Left kidney (tissue), 2 donors: ENCODE data around the gene SMCO3. TPM values are rescaled to one million over a fixed set of nuclear protein-coding genes. Genes with fewer than 3 reads are reported as not detected.
A peak's percentile ranks its signal among the peaks of the same experiment; 100 is the strongest.
"Not testable (repeated sequence)": the region's sequence is repeated elsewhere in the genome, so short reads cannot be mapped to it uniquely, and the experiment has no call there.

ENCODE experiments used
- DNase-seq: peaks from one replicate; pipeline ENCODE4 v3.0.0-alpha.2; 2013
- polyA plus RNA-seq: library from polyadenylated mRNA; unstranded; fragments of 120-200 nt; gene quantifications from one replicate; pipeline ENCODE4 v1.2.1, GENCODE V29; 2013; ENCODE audit not compliant: insufficient read length

SMCO3 gene
- polyA plus RNA-seq, 1 donor = 2.1 TPM

GRCh38 chr12:14774906-14775635 lies 38.9 kb downstream of the SMCO3 start:
- peak; percentile 36 for DNase-seq

- peak; percentile 97 for DNase-seq
Measured at GRCh38 chr12:14774074-14774905, 39.7 kb downstream of the SMCO3 start.

DNA sequence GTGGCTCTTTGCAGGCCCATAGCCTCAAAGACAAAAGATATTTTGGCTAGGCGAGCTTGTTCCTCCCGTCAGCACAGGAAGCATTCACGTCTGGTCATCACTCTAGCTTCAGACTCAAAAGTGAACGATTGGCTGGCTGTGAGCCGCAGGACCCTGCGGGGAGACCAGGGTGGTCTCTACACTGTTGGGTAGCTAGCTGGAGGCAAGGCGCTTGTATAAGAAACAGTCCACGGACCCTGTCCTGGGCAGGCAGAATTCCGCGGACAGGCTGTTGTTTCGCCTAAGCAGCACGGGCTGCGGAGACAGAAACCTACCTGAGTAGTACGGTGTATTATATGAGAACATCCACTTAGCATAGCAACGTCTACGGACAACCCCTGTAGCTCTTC lies 40.3 kb downstream of the SMCO3 start:
- DNase-seq = no peak

DNA sequence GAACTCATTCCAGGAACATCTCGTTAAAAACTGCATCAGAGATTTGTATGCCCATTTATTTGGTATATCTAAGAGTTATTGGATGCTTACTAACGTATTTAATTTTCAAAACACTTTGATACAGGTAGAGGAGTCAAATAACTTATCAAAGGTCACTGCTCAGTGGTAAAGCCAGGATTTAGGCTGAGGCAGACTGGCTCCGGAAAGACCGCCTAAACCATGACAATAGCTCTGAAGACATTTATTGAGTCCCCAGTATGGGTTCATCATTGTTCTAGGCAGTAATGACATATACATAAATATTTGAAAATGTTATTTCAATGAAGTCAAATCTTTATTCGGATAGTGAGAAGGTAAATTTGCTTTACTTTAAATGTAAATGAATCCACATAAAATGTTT lies 41.0 kb downstream of the SMCO3 start:
- no peak for DNase-seq

DNA sequence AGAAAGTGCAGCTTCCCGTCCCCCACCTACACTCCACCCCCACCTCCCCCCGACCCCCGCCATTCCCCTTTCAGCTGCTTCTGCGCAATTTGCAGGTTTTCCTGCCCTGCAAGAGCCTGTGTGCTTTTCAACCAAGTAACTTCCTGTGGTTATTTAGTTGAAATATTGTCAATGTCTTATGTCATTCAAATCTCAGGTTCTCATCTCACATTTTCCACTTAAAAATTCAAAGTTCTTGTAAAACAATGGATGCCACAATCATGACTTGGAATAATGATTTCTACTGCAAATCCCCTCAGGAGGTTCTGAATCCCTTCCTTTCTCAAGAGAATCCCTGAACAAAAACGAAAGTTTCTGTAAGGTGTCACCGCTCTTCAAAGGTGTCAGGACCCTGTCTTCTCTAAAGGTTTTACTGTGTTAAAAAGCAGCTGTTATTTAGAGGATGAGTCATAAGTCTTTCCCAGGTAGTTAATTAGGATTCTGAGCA lies 42.3 kb downstream of the SMCO3 start:
- no peak for DNase-seq

DNA sequence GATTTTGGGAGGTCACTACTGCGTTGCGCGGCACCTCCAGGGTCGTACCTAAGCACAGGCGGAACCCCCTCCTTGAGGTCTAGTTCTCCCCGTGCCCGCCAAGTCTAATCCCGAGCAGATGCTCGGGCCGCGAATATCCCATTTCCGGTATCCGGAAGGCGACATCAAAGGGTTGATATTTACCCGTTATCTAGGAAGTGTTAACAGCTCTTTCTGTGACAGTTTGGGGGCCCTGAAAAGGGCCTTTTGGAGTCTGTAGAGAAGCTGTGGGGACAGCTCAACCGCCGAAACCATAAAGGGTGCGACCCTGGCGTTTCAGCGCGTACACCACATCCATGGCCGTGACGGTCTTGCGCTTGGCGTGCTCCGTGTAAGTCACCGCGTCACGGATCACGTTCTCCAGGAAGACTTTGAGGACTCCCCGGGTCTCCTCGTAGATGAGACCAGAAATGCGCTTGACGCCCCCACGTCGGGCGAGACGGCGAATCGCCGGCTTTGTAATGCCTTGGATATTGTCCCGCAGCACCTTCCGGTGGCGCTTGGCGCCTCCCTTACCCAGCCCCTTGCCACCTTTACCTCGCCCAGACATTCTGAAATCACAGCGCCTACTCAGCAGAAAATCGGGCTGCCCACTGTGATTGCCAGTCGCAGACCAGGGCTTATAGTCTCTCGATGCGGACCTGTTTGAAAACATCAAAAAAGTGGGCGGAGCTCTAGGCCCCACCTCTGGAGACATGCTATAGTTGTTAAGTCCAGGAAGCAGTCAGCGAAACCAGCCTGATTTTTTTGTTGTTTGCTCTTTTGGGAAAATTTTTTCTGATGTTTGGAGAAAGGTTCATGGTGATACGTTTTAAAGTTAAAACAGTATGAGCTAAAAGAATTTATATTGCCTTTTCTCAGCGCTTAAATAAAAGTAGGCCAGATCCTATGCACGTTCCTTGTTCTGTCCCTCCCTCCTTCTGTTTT lies 43.2 kb downstream of the SMCO3 start:
- peak; percentile 98 for DNase-seq

GRCh38 chr12:14769969-14770495 lies 44.0 kb downstream of the SMCO3 start:
- peak; percentile 79 for DNase-seq

DNA sequence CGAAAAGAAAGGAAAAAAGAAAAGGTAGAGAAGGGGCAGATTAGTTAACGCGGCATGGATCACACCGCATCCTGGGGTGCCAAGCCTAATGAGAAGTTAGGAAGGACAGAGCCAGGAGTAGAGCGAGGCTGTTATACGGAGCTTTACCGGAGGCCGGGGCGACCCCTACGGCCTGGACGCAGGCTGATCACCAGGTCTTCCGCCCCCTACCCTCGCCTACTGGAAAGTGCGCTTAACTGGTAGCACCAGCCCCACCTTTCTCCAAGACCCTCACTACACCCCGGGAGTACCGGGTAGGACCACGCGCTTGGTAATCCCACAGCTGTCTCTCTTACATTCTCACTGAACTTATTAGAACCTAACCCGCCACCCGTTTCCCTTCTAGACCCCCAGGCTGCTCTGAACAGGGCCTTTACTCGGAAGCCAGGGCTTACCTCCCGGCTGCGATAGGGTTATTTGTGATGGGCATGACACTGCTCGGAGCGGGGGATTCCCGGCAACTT lies 44.5 kb downstream of the SMCO3 start:
- DNase-seq = peak; percentile 57

DNA sequence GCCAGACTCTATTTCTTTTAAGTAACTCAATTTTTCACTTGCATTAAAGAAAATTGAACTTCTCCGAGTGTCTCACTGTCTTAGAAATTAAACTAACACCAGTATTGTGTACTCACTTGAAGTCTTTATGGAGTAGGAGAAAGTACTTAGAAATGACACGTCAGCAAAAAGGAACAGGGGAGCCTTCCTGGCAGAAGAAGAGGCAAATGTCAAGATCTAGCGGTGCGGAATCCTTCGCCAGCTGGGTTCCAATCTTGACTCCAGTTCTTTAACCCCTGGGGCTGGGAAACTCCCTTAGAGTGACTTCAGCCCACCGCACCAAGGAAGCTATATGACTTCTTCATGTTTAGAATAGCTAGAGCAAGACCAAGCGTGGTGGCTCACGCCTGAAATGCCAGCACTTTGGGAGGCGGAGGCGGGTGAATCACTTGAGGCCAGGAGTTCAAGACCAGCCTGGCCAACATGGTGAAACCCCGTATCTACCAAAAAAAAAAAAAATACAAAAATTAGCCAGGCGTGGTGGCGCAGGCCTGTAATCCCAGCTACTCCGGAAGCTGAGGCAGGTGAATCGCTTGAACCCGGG lies 45.1 kb downstream of the SMCO3 start:
- DNase-seq = no peak

DNA sequence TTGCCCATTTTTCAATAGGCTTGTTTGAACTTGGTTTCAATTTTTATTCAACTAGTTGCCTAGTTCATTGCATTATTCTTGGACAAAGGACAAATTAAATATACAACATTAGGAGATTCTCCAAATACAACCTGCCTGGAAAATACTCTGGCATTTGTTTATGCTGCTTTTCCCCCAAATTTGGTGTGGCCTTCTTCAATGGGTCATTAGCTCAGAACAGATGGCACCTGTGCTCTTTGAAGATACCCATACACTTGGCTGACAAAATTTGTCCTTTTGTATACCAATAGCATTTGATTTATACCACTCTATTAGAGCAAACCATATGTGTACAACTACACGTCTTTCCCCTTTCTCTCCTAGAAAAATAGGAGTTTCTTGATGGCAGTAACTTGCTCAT lies 46.4 kb downstream of the SMCO3 start:
- DNase-seq = no peak

DNA sequence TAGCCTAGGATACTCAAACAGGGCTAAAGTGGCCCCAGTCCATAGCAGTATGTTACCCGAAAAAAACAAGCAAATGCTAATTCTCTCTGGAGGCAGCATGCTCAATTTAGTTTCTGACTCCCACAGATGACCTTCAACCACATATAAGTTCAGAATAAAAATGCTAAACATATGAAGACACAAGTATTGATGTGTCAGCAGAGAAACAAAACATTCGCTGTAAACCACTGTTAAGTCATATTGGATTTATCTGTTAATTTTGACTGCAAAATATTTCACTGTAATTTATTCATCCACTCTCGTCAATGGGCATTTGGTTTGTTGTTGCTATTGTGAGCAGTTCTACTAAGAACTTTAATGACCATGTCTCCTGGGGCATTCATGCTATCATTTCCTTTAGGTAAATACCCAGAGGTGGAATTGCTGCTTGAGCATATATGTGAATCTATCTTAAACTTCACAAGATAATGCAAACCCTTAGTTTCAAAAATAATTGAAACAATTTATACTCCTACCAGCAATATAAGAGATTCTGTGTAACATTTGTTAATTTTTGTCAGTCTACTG lies 47.2 kb downstream of the SMCO3 start:
- DNase-seq = no peak

- not testable (repeated sequence) for DNase-seq
Measured at GRCh38 chr12:14766020-14766419, 48.0 kb downstream of the SMCO3 start.

GRCh38 chr12:14765398-14765797 lies 48.6 kb downstream of the SMCO3 start:
- DNase-seq = no peak

DNA sequence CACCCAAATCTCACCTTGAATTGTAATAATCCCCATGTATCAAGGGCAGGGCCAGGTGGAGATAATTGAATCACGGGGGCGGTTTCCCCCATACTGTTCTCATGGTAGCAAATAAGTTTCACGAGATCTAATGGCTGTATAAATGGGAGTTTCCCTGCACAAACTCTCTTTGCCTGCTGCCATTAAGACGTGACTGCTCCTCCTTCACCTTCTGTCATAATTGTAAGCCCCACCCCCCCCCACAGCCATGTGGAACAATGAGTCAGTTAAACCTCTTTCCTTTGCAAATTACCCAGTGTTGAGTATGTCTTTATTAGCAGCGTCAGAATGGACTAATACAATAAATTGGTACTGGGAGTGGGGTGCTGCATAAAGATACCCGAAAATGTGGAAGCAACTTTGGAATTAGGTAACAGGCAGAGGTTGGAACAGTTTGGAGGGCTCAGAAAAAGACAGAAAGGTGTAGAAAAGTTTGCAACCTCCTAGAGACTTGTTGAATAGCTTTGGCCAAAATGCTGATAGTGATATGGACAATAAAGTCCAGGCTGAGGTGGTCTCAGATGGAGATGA lies 54.2 kb downstream of the SMCO3 start:
- DNase-seq = not testable (repeated sequence)

DNA sequence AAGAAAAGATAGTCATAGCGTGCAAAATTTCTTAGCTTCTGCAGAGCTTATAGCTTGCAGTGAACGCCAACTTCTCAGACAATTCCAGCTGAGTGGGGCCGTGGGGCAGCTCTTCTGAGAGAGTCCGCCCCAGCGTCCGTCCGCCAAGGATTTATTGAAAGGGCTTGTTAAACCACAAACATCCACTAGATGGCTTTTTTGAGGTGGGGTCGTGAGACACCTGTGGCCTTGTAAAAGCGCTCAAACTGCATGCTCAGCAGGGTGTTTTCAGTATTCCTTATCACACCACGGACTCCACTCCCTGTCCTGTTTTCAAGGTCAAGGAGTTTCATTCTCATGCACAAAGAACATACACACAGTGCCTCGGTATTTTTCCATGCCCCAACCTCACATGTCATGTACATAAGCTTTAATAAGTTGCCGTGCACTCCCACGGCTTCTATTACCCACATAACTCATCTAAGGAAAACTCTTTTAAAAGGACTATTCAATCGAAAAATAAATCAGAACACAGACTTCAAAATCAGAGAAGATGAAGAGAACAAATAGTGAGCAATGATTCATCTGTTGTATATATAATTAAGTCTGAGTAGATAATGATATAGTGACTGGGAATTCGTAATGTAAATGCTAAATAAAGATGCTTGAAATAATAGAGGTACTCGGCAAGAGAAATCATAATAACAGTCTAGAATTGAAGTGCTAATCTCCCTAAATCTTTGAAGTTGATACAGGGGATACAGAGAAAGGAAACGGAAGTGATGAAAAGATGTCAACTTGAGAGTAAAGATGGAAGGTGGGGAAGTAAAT lies 57.4 kb downstream of the SMCO3 start:
- no peak for DNase-seq
